KMS-11 (cell line): Measurements from ENCODE around the gene CD320.

ENCODE experiments used
- H2AFZ ChIP-seq: fragments of 200-600 bp; sonication (generic); 2 replicates; pipeline ENCODE4 v1.6.1; 2016; ENCODE audit warnings: antibody characterized with exemption, mixed run types, low read depth
- H3K27ac ChIP-seq: fragments of 200-600 bp; sonication (generic); 2 replicates; pipeline ENCODE4 v1.6.1; 2016; ENCODE audit warnings: mild to moderate bottlenecking, mixed run types
- H3K27me3 ChIP-seq: fragments of 200-600 bp; sonication (generic); 2 replicates; pipeline ENCODE4 v1.6.1; 2017; ENCODE audit warnings: mild to moderate bottlenecking, low read depth, mixed run types, moderate library complexity; ENCODE audit not compliant: insufficient read depth
- H3K36me3 ChIP-seq: fragments of 200-600 bp; sonication (generic); 2 replicates; pipeline ENCODE4 v1.6.1; 2017; ENCODE audit warnings: mild to moderate bottlenecking, mixed run types; ENCODE audit not compliant: insufficient read depth
- H3K4me1 ChIP-seq: fragments of 200-600 bp; sonication (generic); 2 replicates; pipeline ENCODE4 v1.6.1; 2016; ENCODE audit warnings: mild to moderate bottlenecking, low read depth, mixed run types; ENCODE audit not compliant: poor library complexity, severe bottlenecking
- H3K4me2 ChIP-seq: fragments of 200-600 bp; sonication (generic); 2 replicates; pipeline ENCODE4 v1.7.0; 2016; ENCODE audit warnings: mild to moderate bottlenecking, mixed run types
- H3K4me3 ChIP-seq: fragments of 200-600 bp; sonication (generic); IDR thresholded peaks from 2 replicates; pipeline ENCODE4 v1.6.1; 2017; ENCODE audit warnings: low read depth, low read length, mixed read lengths; ENCODE audit not compliant: insufficient read depth
- H3K79me2 ChIP-seq: fragments of 200-600 bp; sonication (generic); 2 replicates; pipeline ENCODE4 v1.6.1; 2016; ENCODE audit warnings: low read depth, mixed run types; ENCODE audit not compliant: insufficient read depth
- H3K9ac ChIP-seq: fragments of 200-600 bp; sonication (generic); 2 replicates; pipeline ENCODE4 v1.6.1; 2016; ENCODE audit warnings: mild to moderate bottlenecking, mixed run types
- H4K20me1 ChIP-seq: fragments of 200-600 bp; sonication (generic); 2 replicates; pipeline ENCODE4 v1.6.1; 2016; ENCODE audit warnings: mild to moderate bottlenecking, mixed run types; ENCODE audit not compliant: insufficient read depth
- TF ChIP-seq, protein P1 (sequence below): fragments of 200-600 bp; sonication (generic); conservative IDR thresholded peaks from 2 replicates; pipeline ENCODE4 v1.6.1; 2017; ENCODE audit warnings: low read depth, mild to moderate bottlenecking, antibody characterized with exemption, low read length, moderate library complexity, mixed read lengths

CD320 gene

DNA sequence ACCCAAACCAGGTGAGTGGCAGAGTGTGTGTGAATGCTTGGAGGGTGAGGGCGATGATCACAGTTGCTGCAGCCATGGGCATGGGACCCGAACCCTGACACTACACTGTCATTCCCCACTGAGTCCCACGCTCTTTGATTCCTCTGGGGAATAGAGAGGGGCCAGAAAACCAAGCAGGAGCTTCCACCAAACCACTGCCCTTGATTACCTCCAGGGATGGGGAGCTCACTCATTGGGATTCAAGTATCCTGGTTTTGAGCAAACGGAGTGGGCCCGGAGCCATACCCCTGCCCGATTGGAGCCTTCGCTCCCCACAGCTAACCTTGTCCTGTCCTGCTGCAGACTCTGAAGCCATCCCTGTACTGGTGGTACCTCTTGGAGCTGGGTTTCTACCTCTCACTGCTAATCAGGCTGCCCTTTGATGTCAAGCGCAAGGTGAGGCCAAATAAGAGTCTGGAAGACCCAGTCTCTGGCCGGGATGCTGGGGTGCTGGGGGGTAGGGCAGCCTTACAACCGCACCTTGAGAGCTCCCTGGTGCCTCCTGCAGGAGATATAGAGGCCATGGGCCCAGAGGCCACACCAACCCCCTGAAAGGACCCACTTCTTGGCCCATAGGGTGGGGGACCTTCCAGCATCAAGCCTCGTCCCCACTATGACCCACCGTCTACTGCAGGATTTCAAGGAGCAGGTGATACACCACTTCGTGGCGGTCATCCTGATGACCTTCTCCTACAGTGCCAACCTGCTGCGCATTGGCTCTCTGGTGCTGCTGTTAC, 51.7 kb downstream of the CD320 start:
- TF ChIP-seq, protein P1, sequence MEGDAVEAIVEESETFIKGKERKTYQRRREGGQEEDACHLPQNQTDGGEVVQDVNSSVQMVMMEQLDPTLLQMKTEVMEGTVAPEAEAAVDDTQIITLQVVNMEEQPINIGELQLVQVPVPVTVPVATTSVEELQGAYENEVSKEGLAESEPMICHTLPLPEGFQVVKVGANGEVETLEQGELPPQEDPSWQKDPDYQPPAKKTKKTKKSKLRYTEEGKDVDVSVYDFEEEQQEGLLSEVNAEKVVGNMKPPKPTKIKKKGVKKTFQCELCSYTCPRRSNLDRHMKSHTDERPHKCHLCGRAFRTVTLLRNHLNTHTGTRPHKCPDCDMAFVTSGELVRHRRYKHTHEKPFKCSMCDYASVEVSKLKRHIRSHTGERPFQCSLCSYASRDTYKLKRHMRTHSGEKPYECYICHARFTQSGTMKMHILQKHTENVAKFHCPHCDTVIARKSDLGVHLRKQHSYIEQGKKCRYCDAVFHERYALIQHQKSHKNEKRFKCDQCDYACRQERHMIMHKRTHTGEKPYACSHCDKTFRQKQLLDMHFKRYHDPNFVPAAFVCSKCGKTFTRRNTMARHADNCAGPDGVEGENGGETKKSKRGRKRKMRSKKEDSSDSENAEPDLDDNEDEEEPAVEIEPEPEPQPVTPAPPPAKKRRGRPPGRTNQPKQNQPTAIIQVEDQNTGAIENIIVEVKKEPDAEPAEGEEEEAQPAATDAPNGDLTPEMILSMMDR: no peak
- Histone ChIP-seq H3K27ac (no peak overlapping the region), H3K9ac (no peak overlapping the region)

DNA sequence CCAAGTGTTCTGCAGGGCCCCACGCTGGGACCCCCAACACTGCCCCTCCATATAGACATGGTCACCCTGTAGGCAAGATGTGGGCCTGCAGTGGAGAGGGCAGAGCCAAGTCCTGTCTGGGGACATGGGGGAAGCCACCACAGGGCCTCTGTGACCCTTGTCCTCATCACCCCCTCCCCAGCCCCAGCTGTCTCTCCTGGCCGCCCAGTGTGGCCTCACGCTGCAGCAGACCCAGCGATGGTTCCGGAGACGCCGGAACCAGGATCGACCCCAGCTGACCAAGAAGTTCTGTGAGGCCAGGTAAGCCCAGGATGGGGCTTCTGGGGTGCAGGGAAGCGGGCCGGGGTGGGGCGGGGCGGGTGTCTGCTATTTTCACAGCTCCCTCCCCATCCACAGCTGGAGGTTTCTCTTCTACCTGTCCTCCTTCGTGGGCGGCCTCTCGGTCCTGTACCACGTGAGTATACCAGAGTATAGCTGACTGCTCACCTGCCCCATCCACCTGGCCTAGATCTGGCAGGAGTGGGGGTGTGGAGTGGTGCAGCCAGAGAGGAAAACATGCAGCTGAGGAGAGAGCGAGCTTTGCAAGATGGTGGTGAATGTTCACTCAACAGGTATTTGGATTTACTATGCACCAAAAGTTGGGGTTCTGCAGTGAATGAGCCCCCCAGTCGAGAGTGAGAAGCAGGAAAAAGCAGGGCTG, 52.6 kb downstream of the CD320 start:
- Histone ChIP-seq H3K4me2 (no peak overlapping the region), H4K20me1 (no peaks in the 10 kb centered on the region), H2AFZ (no peak overlapping the region), H3K79me2 (no peaks in the 10 kb centered on the region), H3K36me3 (no peaks in the 10 kb centered on the region), H3K9ac (no peak overlapping the region), H3K27me3 (no peaks in the 10 kb centered on the region), H3K4me1 (no peaks in the 10 kb centered on the region), H3K27ac (no peak overlapping the region), H3K4me3 (no peak overlapping the region)
- TF ChIP-seq, protein P1: no peak

More for the DNA sequence above, 51.7 kb downstream of the CD320 start:
- Histone ChIP-seq H3K27me3 (no peaks in the 10 kb centered on the region), H3K4me2 (no peak overlapping the region), H3K36me3 (no peaks in the 10 kb centered on the region), H3K4me1 (no peaks in the 10 kb centered on the region), H3K79me2 (no peaks in the 10 kb centered on the region), H4K20me1 (no peaks in the 10 kb centered on the region), H3K4me3 (no peak overlapping the region), H2AFZ (no peak overlapping the region)

DNA sequence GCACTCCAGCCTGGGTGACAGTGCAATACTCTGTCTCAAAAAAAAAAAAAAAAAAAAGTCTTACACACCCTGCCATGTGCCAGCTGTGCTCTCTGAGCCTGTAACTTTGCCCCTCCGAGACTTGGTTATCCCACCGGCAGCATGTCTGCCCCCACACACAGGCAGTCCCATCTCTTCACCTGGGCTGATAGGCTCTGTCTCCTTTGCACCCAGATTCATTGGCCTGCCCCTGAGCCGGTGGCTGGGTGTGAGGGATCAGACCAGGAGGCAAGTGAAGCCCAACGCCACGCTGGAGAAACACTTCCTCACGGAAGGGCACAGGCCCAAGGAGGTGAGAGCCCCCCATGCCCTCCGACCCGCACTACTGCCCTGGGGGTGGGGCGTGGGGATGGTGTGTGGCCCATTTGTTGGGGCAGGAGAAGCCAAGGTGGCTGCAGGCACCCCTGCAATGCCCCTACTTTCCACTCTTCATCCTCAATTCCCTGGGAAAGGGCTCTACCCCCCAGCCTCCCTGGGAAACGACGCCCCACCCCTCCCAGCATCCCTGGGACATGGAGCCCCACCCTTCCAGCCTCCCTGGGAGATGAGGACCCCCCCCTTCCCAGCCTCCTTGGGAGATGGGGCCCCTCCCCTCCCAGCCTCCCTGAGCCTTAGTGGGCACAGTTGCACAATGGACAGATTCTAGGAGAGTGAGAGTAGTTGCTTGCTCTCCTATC, 53.7 kb downstream of the CD320 start:
- TF ChIP-seq, protein P1: no peak
- H2AFZ ChIP-seq: no peak overlapping the region
- H3K4me1 ChIP-seq: no peaks in the 10 kb centered on the region
- no peaks in the 10 kb centered on the region for H4K20me1 ChIP-seq
- H3K4me2 ChIP-seq: no peak overlapping the region
- H3K36me3 ChIP-seq: no peaks in the 10 kb centered on the region
- H3K27me3 ChIP-seq: no peaks in the 10 kb centered on the region
- no peak overlapping the region for H3K4me3 ChIP-seq
- no peaks in the 10 kb centered on the region for H3K79me2 ChIP-seq
- no peak overlapping the region for H3K9ac ChIP-seq
- no peak overlapping the region for H3K27ac ChIP-seq

GRCh38 chr19:8253678-8254077, 54.5 kb downstream of the CD320 start:
- H3K4me3 ChIP-seq: no peak overlapping the region
- no peaks in the 10 kb centered on the region for H3K4me1 ChIP-seq
- H3K27me3 ChIP-seq: no peaks in the 10 kb centered on the region
- no peak overlapping the region for H2AFZ ChIP-seq
- H3K4me2 ChIP-seq: no peak overlapping the region
- TF ChIP-seq, protein P1: no peak
- no peak overlapping the region for H3K9ac ChIP-seq
- no peaks in the 10 kb centered on the region for H3K36me3 ChIP-seq
- no peaks in the 10 kb centered on the region for H4K20me1 ChIP-seq
- H3K27ac ChIP-seq: no peak overlapping the region
- no peaks in the 10 kb centered on the region for H3K79me2 ChIP-seq
